CD4-positive, CD25-positive, alpha-beta regulatory T cell (primary cell): ENCODE results near the gene RNU4-1. TPM values are rescaled to one million over a fixed set of nuclear protein-coding genes. Genes with fewer than 3 reads are reported as not detected.

Experiments used
- ATAC-seq, 2 donors: fragments of 150-1000 bp; cut with Tn5 transposase; one replicate each; pipeline ENCODE4 v1.10.0; 2021; ENCODE audit warnings: low read depth in 2 of 2, moderate number of reproducible peaks in 2 of 2, moderate library complexity in 1 of 2
- DNase-seq, 3 donors: peaks; one replicate each; pipeline versions ENCODE4 v3.0.0 to v3.0.0-alpha.2; 2012 to 2022; ENCODE audit warnings: mixed read lengths in 1 of 3
- H3K27ac ChIP-seq: one replicate; pipeline ENCODE4 v1.7.0; 2013; ENCODE audit warnings: mild to moderate bottlenecking, low read length; ENCODE audit not compliant: insufficient read depth, poor library complexity, severe bottlenecking
- H3K27me3 ChIP-seq: one replicate; pipeline ENCODE4 v1.7.0; 2013; ENCODE audit warnings: low read length; ENCODE audit not compliant: control insufficient read depth, insufficient read depth
- H3K36me3 ChIP-seq: one replicate; pipeline ENCODE4 v1.7.0; 2013; ENCODE audit warnings: mild to moderate bottlenecking, low read length, moderate library complexity; ENCODE audit not compliant: control insufficient read depth, insufficient read depth
- H3K4me1 ChIP-seq: 2 replicates; pipeline ENCODE4 v1.7.0; 2013; ENCODE audit warnings: mild to moderate bottlenecking, low read length; ENCODE audit not compliant: insufficient read depth, control insufficient read depth, poor library complexity, severe bottlenecking
- H3K4me3 ChIP-seq: one replicate; pipeline ENCODE4 v1.7.0; 2013; ENCODE audit warnings: low read depth, mild to moderate bottlenecking, low read length, moderate library complexity
- H3K9me3 ChIP-seq, 2 experiments: 1 replicate in 1 of 2; 2 replicates in 1 of 2; pipeline ENCODE4 v1.7.0; 2013; ENCODE audit warnings: low read length in 2 of 2, mild to moderate bottlenecking in 1 of 2, moderate library complexity in 1 of 2; ENCODE audit not compliant: control insufficient read depth in 2 of 2
- H3K27ac Mint-ChIP-seq, 3 donors: one replicate each; pipeline ENCODE4 v1.8.0; 2020 to 2022; ENCODE audit warnings: mild to moderate bottlenecking in 3 of 3, mixed read lengths in 3 of 3, moderate library complexity in 2 of 3
- H3K27me3 Mint-ChIP-seq: one replicate; pipeline ENCODE4 v1.8.0; 2022; ENCODE audit warnings: mild to moderate bottlenecking, mixed read lengths
- H3K36me3 Mint-ChIP-seq: one replicate; pipeline ENCODE4 v1.8.0; 2020; ENCODE audit warnings: mixed read lengths
- H3K4me1 Mint-ChIP-seq, 4 donors: one replicate each; pipeline ENCODE4 v1.8.0; 2020 to 2022; ENCODE audit warnings: mixed read lengths in 4 of 4, mild to moderate bottlenecking in 1 of 4
- H3K4me3 Mint-ChIP-seq, 4 donors: one replicate each; pipeline ENCODE4 v1.8.0; 2020 to 2022; ENCODE audit warnings: mild to moderate bottlenecking in 4 of 4, mixed read lengths in 4 of 4, moderate library complexity in 3 of 4
- H3K9me3 Mint-ChIP-seq, 7 donors: one replicate each; pipeline ENCODE4 v1.8.0; 2020 to 2022; ENCODE audit warnings: mixed read lengths in 7 of 7, mild to moderate bottlenecking in 3 of 7, moderate library complexity in 2 of 7
- polyA plus RNA-seq, 4 donors: library from polyadenylated mRNA; unstranded; fragments of 300-500 nt; fragmentation: Illumina TruSeq; gene quantifications; one replicate each; pipeline ENCODE4 v1.2.3, GENCODE V29; 2021
- total RNA-seq: library from RNA; stranded (reverse); gene quantifications from one replicate; pipeline ENCODE4 v1.2.3, GENCODE V29; 2022

The RNU4-1 gene
- total and polyA plus RNA-seq, 5 donors from 2014 or later: 1,793 TPM; not detected in 4

DNA sequence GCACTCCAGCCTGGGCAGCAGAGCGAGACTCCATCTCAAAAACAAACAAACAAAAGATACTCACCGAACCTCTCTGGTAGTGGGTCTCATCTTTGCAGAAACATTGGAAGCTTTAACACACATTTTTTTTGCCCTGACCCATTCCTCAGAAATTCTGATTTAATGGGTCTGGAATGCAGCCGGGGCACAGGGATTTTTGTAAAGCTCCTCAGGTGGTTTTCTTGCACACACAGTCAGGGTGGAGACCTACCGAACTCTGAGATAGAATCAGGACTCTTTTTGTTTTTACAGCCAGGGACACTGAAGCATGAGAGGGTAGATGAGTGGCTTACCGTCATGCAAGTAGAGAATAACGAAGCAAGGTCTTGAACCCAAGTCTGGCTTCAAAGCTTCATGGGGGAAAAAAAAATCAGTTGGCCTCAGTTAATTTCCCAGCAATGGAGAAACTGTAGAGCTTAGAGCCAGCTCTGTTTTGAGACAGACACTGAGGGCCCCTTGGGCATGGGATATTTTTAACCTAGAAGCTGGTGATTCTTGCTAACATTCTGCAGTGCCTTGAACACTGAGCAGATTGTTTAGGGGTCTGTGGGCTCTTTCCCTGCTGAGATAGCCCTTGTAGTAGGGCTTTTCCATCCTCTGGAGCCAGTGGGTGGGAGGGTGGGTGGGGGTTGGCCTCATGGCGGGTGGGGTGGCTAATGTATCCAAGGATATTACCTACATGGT lies 6.1 kb downstream of the RNU4-1 start:
- peaks cover 4% of the 10 kb centered on the region for H3K27me3 Mint-ChIP-seq
- no peaks in the 10 kb centered on the region for H3K36me3 Mint-ChIP-seq
- no peak overlapping the region for H3K27ac Mint-ChIP-seq
- peaks cover 0 to 13% (median 2%) of the 10 kb centered on the region in 4 donors for H3K4me1 Mint-ChIP-seq
- no peaks in the 10 kb centered on the region for H3K9me3 Mint-ChIP-seq
- DNase-seq (no peak), ATAC-seq (no peak)
- no peaks in the 10 kb centered on the region for H3K27me3 ChIP-seq
- H3K4me1 ChIP-seq: peaks cover 8% of the 10 kb centered on the region
- no peak overlapping the region for H3K4me3 Mint-ChIP-seq
- H3K27ac ChIP-seq: no peak overlapping the region
- no peak overlapping the region for H3K4me3 ChIP-seq
- H3K9me3 ChIP-seq: no peaks in the 10 kb centered on the region
- no peaks in the 10 kb centered on the region for H3K36me3 ChIP-seq

- Mint-ChIP-seq H3K27me3 (peaks cover 4% of the 10 kb centered on the region), H3K4me3 (no peak overlapping the region), H3K27ac (no peak overlapping the region), H3K36me3 (no peaks in the 10 kb centered on the region), H3K9me3 (no peaks in the 10 kb centered on the region), H3K4me1 (peaks cover 0 to 5% (median 0%) of the 10 kb centered on the region in 4 donors)
- Histone ChIP-seq H3K9me3 (no peaks in the 10 kb centered on the region), H3K4me3 (no peak overlapping the region), H3K27me3 (no peaks in the 10 kb centered on the region), H3K36me3 (no peaks in the 10 kb centered on the region), H3K27ac (no peak overlapping the region), H3K4me1 (no peaks in the 10 kb centered on the region)
- ATAC-seq: no peak
- DNase-seq: no peak
These were observed 8.7 kb downstream of the RNU4-1 start for GRCh38 chr12:120284381-120284780.

DNA sequence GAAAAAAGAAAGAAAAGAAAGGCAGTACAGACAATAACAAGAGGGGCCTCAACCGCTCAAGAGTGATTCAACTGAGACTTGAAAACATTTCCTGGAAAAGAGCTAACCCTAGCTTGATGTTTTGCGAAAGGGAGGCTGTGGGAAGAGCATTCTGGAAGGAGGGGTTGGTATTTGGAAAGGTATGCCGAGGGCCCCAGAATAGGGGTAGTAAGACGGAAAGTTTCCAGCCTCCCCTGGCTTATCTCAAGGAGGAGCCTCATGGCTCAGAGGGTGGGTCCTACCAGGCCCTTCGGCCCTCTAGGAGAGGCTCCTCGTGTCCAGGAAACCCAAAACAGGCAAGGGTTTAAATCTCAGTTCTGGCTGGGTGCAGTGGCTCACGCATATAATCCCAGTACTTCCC lies 9.7 kb downstream of the RNU4-1 start:
- Mint-ChIP-seq H3K27me3 (peaks cover 4% of the 10 kb centered on the region), H3K36me3 (no peaks in the 10 kb centered on the region), H3K27ac (no peak overlapping the region), H3K9me3 (no peaks in the 10 kb centered on the region), H3K4me1 (peaks cover 0 to 5% (median 0%) of the 10 kb centered on the region in 4 donors), H3K4me3 (no peak overlapping the region)
- H3K9me3 ChIP-seq: no peaks in the 10 kb centered on the region
- no peaks in the 10 kb centered on the region for H3K36me3 ChIP-seq
- no peaks in the 10 kb centered on the region for H3K27me3 ChIP-seq
- DNase-seq (no peak), ATAC-seq (no peak)
- no peak overlapping the region for H3K27ac ChIP-seq
- no peak overlapping the region for H3K4me3 ChIP-seq
- H3K4me1 ChIP-seq: no peaks in the 10 kb centered on the region

DNA sequence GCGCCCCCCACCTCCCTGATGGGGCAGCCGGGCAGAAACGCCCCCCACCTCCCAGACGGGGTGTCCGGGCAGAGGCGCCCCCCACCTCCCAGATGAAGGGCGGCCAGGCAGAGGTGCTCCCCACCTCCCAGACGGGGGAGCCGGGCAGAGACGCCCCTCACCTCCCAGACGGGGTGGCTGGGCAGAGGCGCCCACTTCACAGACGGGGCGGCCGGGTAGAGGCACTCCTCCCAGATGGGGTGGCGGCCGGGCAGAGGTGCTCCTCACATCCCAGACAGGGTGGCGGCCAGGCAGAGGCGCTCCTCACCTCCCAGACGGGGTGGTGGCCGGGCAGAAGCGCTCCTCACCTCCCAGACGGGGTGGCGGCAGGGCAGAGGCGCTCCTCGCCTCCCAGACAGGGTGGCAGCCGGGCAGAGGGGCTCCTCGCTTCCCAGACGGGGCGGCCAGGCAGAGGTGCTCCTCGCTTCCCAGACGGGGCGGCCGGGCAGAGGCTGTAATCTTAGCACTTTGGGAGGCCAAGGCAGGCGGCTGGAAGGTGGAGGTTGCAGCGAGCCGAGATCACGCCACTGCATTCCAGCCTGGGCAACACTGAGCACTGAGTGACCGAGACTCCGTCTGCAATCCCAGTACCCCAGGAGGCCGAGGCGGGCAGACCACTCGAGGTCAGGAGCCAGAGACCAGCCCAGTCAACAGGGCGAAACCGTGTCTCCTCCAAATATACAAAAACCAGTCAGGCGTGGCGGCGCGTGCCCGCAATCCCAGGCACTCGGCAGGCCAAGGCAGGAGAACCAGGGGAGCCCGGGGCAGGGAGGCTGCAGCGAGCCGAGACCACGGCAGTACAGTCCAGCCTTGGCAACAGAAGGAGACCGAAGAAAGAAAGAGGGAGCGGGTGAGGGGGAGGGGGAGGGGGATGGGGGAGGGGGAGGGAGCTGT lies 14.6 kb downstream of the RNU4-1 start:
- no peaks in the 10 kb centered on the region for H3K4me1 Mint-ChIP-seq
- ATAC-seq: no peak

DNA sequence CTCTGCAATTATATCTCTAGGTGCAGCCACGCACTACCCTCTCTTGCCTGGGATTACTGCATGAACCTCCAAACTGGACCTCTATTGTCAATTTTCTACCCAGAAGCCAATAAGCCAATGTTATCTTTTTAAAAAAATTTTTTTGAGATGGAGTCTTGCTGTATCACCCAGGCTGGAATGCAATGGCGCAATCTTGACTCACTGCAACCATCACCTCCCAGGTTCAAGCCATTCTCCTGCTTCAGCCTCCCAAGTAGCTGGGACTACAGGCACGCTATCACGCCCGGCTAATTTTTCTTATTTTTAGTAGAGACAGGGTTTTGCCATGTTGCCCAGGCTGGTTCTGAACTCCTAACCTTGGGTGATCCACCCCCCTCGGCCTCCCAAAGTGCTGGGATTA lies 16.3 kb downstream of the RNU4-1 start:
- DNase-seq (no peak), ATAC-seq (no peak)
- Histone ChIP-seq H3K27ac (no peak overlapping the region), H3K4me1 (no peaks in the 10 kb centered on the region), H3K27me3 (no peaks in the 10 kb centered on the region), H3K4me3 (no peak overlapping the region), H3K9me3 (no peaks in the 10 kb centered on the region), H3K36me3 (no peaks in the 10 kb centered on the region)
- Mint-ChIP-seq H3K4me1 (no peaks in the 10 kb centered on the region), H3K36me3 (no peaks in the 10 kb centered on the region), H3K27ac (no peak overlapping the region), H3K4me3 (no peak overlapping the region), H3K27me3 (peaks cover 13% of the 10 kb centered on the region), H3K9me3 (no peaks in the 10 kb centered on the region)

More for the DNA sequence above, 14.6 kb downstream of the RNU4-1 start:
- Histone ChIP-seq H3K4me3 (no peak overlapping the region), H3K9me3 (no peaks in the 10 kb centered on the region), H3K4me1 (no peaks in the 10 kb centered on the region), H3K27ac (no peak overlapping the region), H3K27me3 (no peaks in the 10 kb centered on the region), H3K36me3 (no peaks in the 10 kb centered on the region)
- DNase-seq: no peak
- Mint-ChIP-seq H3K36me3 (no peaks in the 10 kb centered on the region), H3K27me3 (peaks cover under 1% of the 10 kb centered on the region), H3K9me3 (no peaks in the 10 kb centered on the region), H3K27ac (no peak overlapping the region), H3K4me3 (no peak overlapping the region)

DNA sequence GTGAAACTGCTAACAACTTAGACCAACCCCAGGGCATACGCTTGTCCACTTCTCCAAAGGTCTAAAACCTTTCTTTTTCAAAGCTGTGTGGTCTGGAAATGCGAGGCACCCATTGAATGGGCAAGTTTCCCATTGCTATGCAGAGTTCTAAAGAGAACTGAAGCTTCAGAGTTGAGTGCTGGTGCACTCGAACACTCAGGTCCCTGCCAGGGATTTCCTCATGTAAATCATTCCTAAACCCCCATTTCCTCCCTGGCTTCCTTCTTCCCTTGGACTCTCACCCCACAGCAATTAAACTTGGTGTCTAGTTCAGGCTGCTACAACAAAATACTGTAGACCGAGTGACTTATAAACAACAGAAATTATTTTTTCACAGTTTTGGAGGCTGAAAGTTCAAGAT lies 25.3 kb downstream of the RNU4-1 start:
- DNase-seq (no peak), ATAC-seq (no peak)
- Mint-ChIP-seq H3K4me1 (peaks cover 8 to 29% (median 20%) of the 10 kb centered on the region in 4 donors), H3K27me3 (peaks cover 6% of the 10 kb centered on the region), H3K27ac (no peak overlapping the region), H3K9me3 (peaks cover 0 to 2% (median 0%) of the 10 kb centered on the region in 7 donors), H3K4me3 (peak overlapping the region in 1 of 4 donors; percentile 97), H3K36me3 (peaks cover 4% of the 10 kb centered on the region)
- no peak overlapping the region for H3K4me3 ChIP-seq
- H3K4me1 ChIP-seq: peaks cover 24% of the 10 kb centered on the region
- no peaks in the 10 kb centered on the region for H3K36me3 ChIP-seq
- H3K27me3 ChIP-seq: no peaks in the 10 kb centered on the region
- no peaks in the 10 kb centered on the region for H3K9me3 ChIP-seq
- H3K27ac ChIP-seq: no peak overlapping the region

DNA sequence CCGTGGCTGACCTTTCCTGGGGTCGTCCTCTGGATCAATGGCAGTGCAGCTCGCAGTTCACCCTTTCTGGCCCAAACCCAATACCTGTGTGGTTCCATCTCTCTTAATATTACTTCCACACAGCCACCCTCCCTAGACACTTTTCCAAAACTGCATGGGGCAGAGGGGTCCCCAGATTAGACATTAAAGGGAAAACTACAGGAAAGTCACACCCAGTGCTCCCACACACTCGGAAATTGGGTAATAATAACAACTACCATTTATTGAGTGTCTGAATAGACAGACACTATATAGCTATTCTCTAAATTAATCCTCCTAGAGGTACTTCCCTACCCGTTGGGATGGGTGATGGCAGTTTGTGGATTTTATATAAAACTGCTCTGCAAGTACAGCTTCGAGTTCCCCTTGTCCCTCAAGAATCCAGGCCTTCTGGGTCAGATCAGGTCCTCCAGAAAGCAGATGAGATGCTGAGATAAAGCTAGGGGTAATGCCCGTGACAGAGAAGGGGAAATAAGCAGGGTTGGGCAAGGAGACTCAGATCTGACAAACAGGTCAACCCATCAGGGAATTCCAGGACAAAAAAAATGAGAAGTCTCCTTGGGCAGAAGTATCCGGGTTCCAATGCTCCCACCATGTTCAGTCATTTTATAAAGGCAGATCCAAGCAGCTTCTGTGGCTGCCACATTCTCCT lies 26.7 kb downstream of the RNU4-1 start:
- Mint-ChIP-seq H3K4me3 (peak overlapping the region; percentile 89 to 97 (median 91)), H3K27ac (peak overlapping the region in 2 of 3 donors; percentile 80 to 89), H3K27me3 (no peaks in the 10 kb centered on the region), H3K4me1 (peaks cover 13 to 43% (median 33%) of the 10 kb centered on the region in 4 donors), H3K9me3 (peaks cover 0 to 2% (median 0%) of the 10 kb centered on the region in 7 donors), H3K36me3 (peaks cover 9% of the 10 kb centered on the region)
- no peak for DNase-seq
- Histone ChIP-seq H3K27me3 (no peaks in the 10 kb centered on the region), H3K9me3 (no peaks in the 10 kb centered on the region), H3K4me1 (peaks cover 39% of the 10 kb centered on the region), H3K27ac (no peak overlapping the region), H3K4me3 (peak overlapping the region; percentile 34), H3K36me3 (no peaks in the 10 kb centered on the region)
- ATAC-seq: no peak
